CD14-positive monocyte (primary cell): ENCODE data around the gene ELOVL6. TPM values are rescaled to one million over a fixed set of nuclear protein-coding genes. Genes with fewer than 3 reads are reported as not detected.

Experiments used
- DNase-seq, 3 donors: peaks; one replicate each; pipeline ENCODE4 v3.0.0-alpha.2; 2011 to 2022
- H2AFZ ChIP-seq: 2 replicates; pipeline ENCODE4 v1.6.0; 2012; ENCODE audit warnings: mild to moderate bottlenecking, low read depth, low read length, inconsistent platforms; ENCODE audit not compliant: insufficient read depth, poor library complexity, severe bottlenecking
- H3K27ac ChIP-seq, 2 donors: 1 replicate in 1 of 2; 2 replicates in 1 of 2; pipeline ENCODE4 v1.5.1; 2012 to 2013; ENCODE audit warnings: low read length in 2 of 2, control low read depth in 1 of 2, inconsistent platforms in 1 of 2, low read depth in 1 of 2, mild to moderate bottlenecking in 1 of 2
- H3K27me3 ChIP-seq, 2 donors: one replicate each; pipeline versions ENCODE4 v1.6.0 to v1.6.1; 2011 to 2013; ENCODE audit warnings: low read length in 2 of 2; ENCODE audit not compliant: control insufficient read depth in 2 of 2, insufficient read depth in 2 of 2
- H3K36me3 ChIP-seq, 2 donors: replicated peaks in 1 of 2; 1 replicate in 1 of 2; 2 replicates in 1 of 2; pipeline versions ENCODE4 v1.5.1 to v1.6.1; 2012 to 2013; ENCODE audit warnings: low read length in 2 of 2, control low read depth in 1 of 2, inconsistent platforms in 1 of 2, mild to moderate bottlenecking in 1 of 2; ENCODE audit not compliant: insufficient read depth in 2 of 2, control insufficient read depth in 1 of 2
- H3K4me1 ChIP-seq, 2 donors: 1 replicate in 1 of 2; 2 replicates in 1 of 2; pipeline versions ENCODE4 v1.5.1 to v1.6.1; 2012 to 2013; ENCODE audit warnings: low read length in 2 of 2, control low read depth in 1 of 2, inconsistent platforms in 1 of 2, mild to moderate bottlenecking in 1 of 2, moderate library complexity in 1 of 2; ENCODE audit not compliant: insufficient read depth in 2 of 2, control insufficient read depth in 1 of 2
- H3K4me2 ChIP-seq: replicated peaks from 2 replicates; pipeline ENCODE3; 2012; ENCODE audit warnings: low read length, moderate library complexity, mild to moderate bottlenecking; ENCODE audit not compliant: poor library complexity, severe bottlenecking; ENCODE audit errors: extremely low read depth
- H3K4me3 ChIP-seq, 3 experiments: fragments of 200-600 bp in 1 of 3; sonication (generic) in 1 of 3; replicated peaks in 1 of 3; 1 replicate in 2 of 3; 2 replicates in 1 of 3; pipeline ENCODE4 v1.5.1; 2011 to 2013; ENCODE audit warnings: low read length in 3 of 3, mild to moderate bottlenecking in 3 of 3, control low read depth in 2 of 3, low read depth in 2 of 3, inconsistent platforms in 1 of 3, moderate library complexity in 1 of 3
- H3K79me2 ChIP-seq: 2 replicates; pipeline ENCODE4 v1.6.0; 2012; ENCODE audit warnings: mild to moderate bottlenecking, control low read depth, inconsistent platforms, low read length, moderate library complexity; ENCODE audit not compliant: insufficient read depth
- H3K9ac ChIP-seq: 2 replicates; pipeline ENCODE4 v1.6.0; 2017; ENCODE audit warnings: low read length, mild to moderate bottlenecking; ENCODE audit not compliant: insufficient read depth, poor library complexity, severe bottlenecking
- H3K9me3 ChIP-seq, 2 donors: replicated peaks in 1 of 2; 1 replicate in 1 of 2; 2 replicates in 1 of 2; pipeline versions ENCODE4 v1.5.1 to v1.6.1; 2012 to 2013; ENCODE audit warnings: low read length in 2 of 2, control low read depth in 1 of 2; ENCODE audit not compliant: control insufficient read depth in 1 of 2, insufficient read depth in 1 of 2
- H4K20me1 ChIP-seq: 2 replicates; pipeline ENCODE4 v1.6.0; 2012; ENCODE audit warnings: mild to moderate bottlenecking, low read length, control low read depth, moderate library complexity; ENCODE audit not compliant: insufficient read depth
- H3K27ac Mint-ChIP-seq, 7 donors: one replicate each; pipeline ENCODE4 v1.8.0; 2020; ENCODE audit warnings: mild to moderate bottlenecking in 7 of 7, mixed read lengths in 7 of 7, moderate library complexity in 6 of 7, inconsistent platforms in 2 of 7
- H3K27me3 Mint-ChIP-seq, 3 donors: one replicate each; pipeline ENCODE4 v1.8.0; 2021 to 2022; ENCODE audit warnings: low read depth in 3 of 3, mild to moderate bottlenecking in 3 of 3, mixed read lengths in 3 of 3, moderate library complexity in 3 of 3, inconsistent platforms in 1 of 3
- H3K36me3 Mint-ChIP-seq, 2 donors: one replicate each; pipeline ENCODE4 v1.8.0; 2020; ENCODE audit warnings: mixed read lengths in 2 of 2, inconsistent platforms in 1 of 2, mild to moderate bottlenecking in 1 of 2
- H3K4me1 Mint-ChIP-seq: one replicate; pipeline ENCODE4 v1.8.0; 2020; ENCODE audit warnings: mild to moderate bottlenecking, mixed read lengths
- H3K4me3 Mint-ChIP-seq, 2 donors: one replicate each; pipeline ENCODE4 v1.8.0; 2020; ENCODE audit warnings: mild to moderate bottlenecking in 2 of 2, mixed read lengths in 2 of 2, moderate library complexity in 1 of 2
- H3K9me3 Mint-ChIP-seq, 7 donors: one replicate each; pipeline ENCODE4 v1.8.0; 2020 to 2022; ENCODE audit warnings: mixed read lengths in 7 of 7, mild to moderate bottlenecking in 6 of 7, moderate library complexity in 6 of 7, inconsistent platforms in 2 of 7
- WGBS: methylation state at CpG from one replicate; pipeline ENCODE4 v1.1.5; 2013; ENCODE audit warnings: missing lambda C conversion rate; ENCODE audit not compliant: insufficient coverage; 5-methylcytosine and 5-hydroxymethylcytosine counted together
- intact Hi-C, 2 donors: fragments of 100-400 bp; cut with micrococcal nuclease; formaldehyde crosslinking; loops; one replicate each; pipeline versions ENCODE4 v1.15.0 to v1.15.1; 2023
- polyA plus RNA-seq, 3 donors: library from polyadenylated mRNA; depleted of rRNA in 1 of 3; unstranded in 2 of 3; stranded (reverse) in 1 of 3; fragments of 300-500 nt in 2 of 3; fragments of >200 nt in 1 of 3; fragmentation: Illumina TruSeq in 2 of 3; gene quantifications; 1 replicate in 2 of 3; 2 replicates in 1 of 3; pipeline ENCODE4 v1.2.3, GENCODE V29; 2012 to 2021
- TF ChIP-seq, protein P1 (sequence below): fragments of 200-600 bp; IDR thresholded peaks from one replicate; pipeline ENCODE4 v1.8.0; 2022; ENCODE audit warnings: antibody characterized with exemption, mild to moderate bottlenecking

Gene ELOVL6
- polyA plus RNA-seq, 3 donors: 0.11 to 0.19 TPM; not detected in 1

DNA sequence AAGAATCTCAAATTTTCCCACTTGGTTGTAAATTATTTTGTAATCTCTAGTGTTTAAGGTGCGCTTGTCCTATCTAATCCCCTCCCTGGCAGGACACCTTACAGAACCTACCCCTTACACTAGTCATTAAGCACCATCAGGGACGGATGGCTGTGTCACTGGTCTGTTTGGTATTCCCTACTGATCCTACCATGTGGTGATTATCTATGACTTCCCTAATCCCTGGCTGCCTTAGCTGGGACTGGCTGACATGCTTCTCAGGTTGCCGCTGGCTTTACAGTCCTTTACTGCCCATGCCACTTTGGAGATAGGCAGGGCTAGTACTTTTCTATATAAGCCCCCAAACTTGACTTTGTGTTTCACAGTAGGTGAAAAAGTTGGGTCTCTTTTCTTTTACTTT lies 58.6 kb downstream of the ELOVL6 start:
- peaks cover 0 to 3% (median 0%) of the 10 kb centered on the region in 7 donors for H3K9me3 Mint-ChIP-seq
- H3K27me3 Mint-ChIP-seq: peaks cover 0 to 1% (median 1%) of the 10 kb centered on the region in 3 donors
- Histone ChIP-seq H3K27me3 (no peaks in the 10 kb centered on the region), H3K4me2 (no peak overlapping the region), H2AFZ (no peak overlapping the region), H3K9me3 (no peaks in the 10 kb centered on the region), H4K20me1 (no peaks in the 10 kb centered on the region), H3K4me3 (no peak overlapping the region), H3K4me1 (no peaks in the 10 kb centered on the region), H3K36me3 (no peaks in the 10 kb centered on the region), H3K79me2 (no peaks in the 10 kb centered on the region), H3K9ac (no peak overlapping the region), H3K27ac (no peak overlapping the region)
- H3K36me3 Mint-ChIP-seq: no peaks in the 10 kb centered on the region
- intact Hi-C loops: no loop called here
- TF ChIP-seq, protein P1, sequence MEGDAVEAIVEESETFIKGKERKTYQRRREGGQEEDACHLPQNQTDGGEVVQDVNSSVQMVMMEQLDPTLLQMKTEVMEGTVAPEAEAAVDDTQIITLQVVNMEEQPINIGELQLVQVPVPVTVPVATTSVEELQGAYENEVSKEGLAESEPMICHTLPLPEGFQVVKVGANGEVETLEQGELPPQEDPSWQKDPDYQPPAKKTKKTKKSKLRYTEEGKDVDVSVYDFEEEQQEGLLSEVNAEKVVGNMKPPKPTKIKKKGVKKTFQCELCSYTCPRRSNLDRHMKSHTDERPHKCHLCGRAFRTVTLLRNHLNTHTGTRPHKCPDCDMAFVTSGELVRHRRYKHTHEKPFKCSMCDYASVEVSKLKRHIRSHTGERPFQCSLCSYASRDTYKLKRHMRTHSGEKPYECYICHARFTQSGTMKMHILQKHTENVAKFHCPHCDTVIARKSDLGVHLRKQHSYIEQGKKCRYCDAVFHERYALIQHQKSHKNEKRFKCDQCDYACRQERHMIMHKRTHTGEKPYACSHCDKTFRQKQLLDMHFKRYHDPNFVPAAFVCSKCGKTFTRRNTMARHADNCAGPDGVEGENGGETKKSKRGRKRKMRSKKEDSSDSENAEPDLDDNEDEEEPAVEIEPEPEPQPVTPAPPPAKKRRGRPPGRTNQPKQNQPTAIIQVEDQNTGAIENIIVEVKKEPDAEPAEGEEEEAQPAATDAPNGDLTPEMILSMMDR: no peak
- no CpG with 5 or more reads among the region's 3 CpGs for WGBS
- H3K4me3 Mint-ChIP-seq: no peak overlapping the region
- DNase-seq: no peak
- H3K27ac Mint-ChIP-seq: no peak overlapping the region
- H3K4me1 Mint-ChIP-seq: no peaks in the 10 kb centered on the region

DNA sequence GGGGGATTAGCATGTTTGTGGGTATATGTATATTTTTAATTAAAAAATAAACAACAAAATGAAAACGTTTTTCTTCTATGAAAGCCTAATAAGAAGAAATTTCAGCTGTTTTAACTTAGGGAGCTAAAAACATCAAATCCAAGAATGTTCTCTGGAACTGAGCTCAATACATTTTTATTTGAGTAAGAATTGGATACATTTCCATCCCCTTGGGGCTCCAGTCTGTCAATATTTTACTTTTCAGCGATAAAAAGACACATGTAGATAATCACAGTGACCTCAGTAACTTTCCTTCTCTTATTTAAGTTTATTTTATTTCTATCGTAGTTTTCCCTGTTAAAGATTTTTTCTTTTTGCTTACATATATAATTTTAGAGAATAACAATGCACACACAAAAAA lies 59.3 kb downstream of the ELOVL6 start:
- Histone ChIP-seq H3K4me2 (no peak overlapping the region), H3K27me3 (no peaks in the 10 kb centered on the region), H4K20me1 (no peaks in the 10 kb centered on the region), H2AFZ (no peak overlapping the region), H3K36me3 (no peaks in the 10 kb centered on the region), H3K4me3 (no peak overlapping the region), H3K27ac (no peak overlapping the region), H3K9ac (no peak overlapping the region), H3K4me1 (no peaks in the 10 kb centered on the region), H3K9me3 (no peaks in the 10 kb centered on the region), H3K79me2 (no peaks in the 10 kb centered on the region)
- H3K36me3 Mint-ChIP-seq: no peaks in the 10 kb centered on the region
- peaks cover 0 to 3% (median 0%) of the 10 kb centered on the region in 7 donors for H3K9me3 Mint-ChIP-seq
- intact Hi-C loops: no loop called here
- H3K27ac Mint-ChIP-seq: no peak overlapping the region
- WGBS: no CpG with 5 or more reads among the region's 3 CpGs
- TF ChIP-seq, protein P1: no peak
- H3K27me3 Mint-ChIP-seq: peaks cover 0 to 1% (median 1%) of the 10 kb centered on the region in 3 donors
- no peak for DNase-seq
- no peak overlapping the region for H3K4me3 Mint-ChIP-seq
- H3K4me1 Mint-ChIP-seq: no peaks in the 10 kb centered on the region
